Measurements from ENCODE around the gene KNSTRN. TPM values are rescaled to one million over a fixed set of nuclear protein-coding genes. Genes with fewer than 3 reads are reported as not detected.
A peak's percentile ranks its signal among the peaks of the same experiment; 100 is the strongest.

KNSTRN gene
- total and polyA plus RNA-seq, 2 experiments from 2014 or later: 67.9 to 80.4 TPM

GRCh38 chr15:40367371-40367685, 15.2 kb upstream of the KNSTRN start:
- Histone ChIP-seq H3K36me3 (ENCODE audit: insufficient read depth) (no peaks in the 10 kb centered on the region), H3K4me1 (ENCODE audit: insufficient read depth) (peaks cover 7% of the 10 kb centered on the region), H3F3A (replicated peaks; ENCODE audit: low read depth) (0 out of 2 replicates have a peak, but pooled peaks cover 3% of the 10 kb centered on the region), H3K4me3 (peak overlapping the region; percentile 51), H3K27me3 (ENCODE audit: insufficient read depth) (peaks cover 28% of the 10 kb centered on the region), H3K27ac (ENCODE audit: low read depth) (no peak overlapping the region), H3K9me2 (ENCODE audit: insufficient read depth) (no peaks in the 10 kb centered on the region), H3K4me2 (peak overlapping the region; percentile 81), H4K20me1 (replicated peaks; ENCODE audit: insufficient read depth) (no peaks in the 10 kb centered on the region), H3K79me2 (replicated peaks; ENCODE audit: insufficient read depth) (no peaks in the 10 kb centered on the region), H2AFZ (peak overlapping the region; percentile 96)
- TF ChIP-seq CREB1 (CRISPR knock-in tag; IDR thresholded peaks at IDR 0.05; ENCODE audit: low read depth): no peak
- peak overlapping the region; percentile 47; the same call in 2 of the 3 replicates for H3K4me3 Mint-ChIP-seq
- no peaks in the 10 kb centered on the region; the same call in 2 of the 3 replicates for H3K36me3 Mint-ChIP-seq (ENCODE audit: low read depth)
- H3K27ac Mint-ChIP-seq: no peak overlapping the region
- peaks cover 20% of the 10 kb centered on the region for H3K4me1 Mint-ChIP-seq
- DNase-seq (ENCODE audit: low spot score) (no peak), ATAC-seq (no peak)
- H3K9me3 Mint-ChIP-seq: peaks cover 2% of the 10 kb centered on the region; the same call in 1 of the 3 replicates
- H3K27me3 Mint-ChIP-seq (ENCODE audit: insufficient read depth, low read depth, poor library complexity): peaks cover 35% of the 10 kb centered on the region

GRCh38 chr15:40367686-40368611, 14.6 kb upstream of the KNSTRN start:
- TF ChIP-seq JUNB (IDR thresholded peaks at IDR 0.05; ENCODE audit: unreplicated experiment) (no peak), CREB1 (CRISPR knock-in tag; IDR thresholded peaks at IDR 0.05; ENCODE audit: low read depth) (peak; percentile 92), REST (IDR thresholded peaks at IDR 0.05; ENCODE audit: unreplicated experiment) (peak; percentile 19), EZH2 (IDR thresholded peaks at IDR 0.05; ENCODE audit: low read depth, unreplicated experiment) (no peak), CTCF (conservative IDR thresholded peaks at IDR 0.05; ENCODE audit: low read depth in 2 of 2) (peak; percentile 62 to 79), STAT1 (IDR thresholded peaks at IDR 0.05; ENCODE audit: unreplicated experiment) (no peak), POLR2AphosphoS5 (IDR thresholded peaks at IDR 0.05; ENCODE audit: low read depth) (no peak)
- Histone ChIP-seq H3K36me3 (ENCODE audit: insufficient read depth) (no peaks in the 10 kb centered on the region), H3K4me2 (peak overlapping the region; percentile 81), H4K20me1 (replicated peaks; ENCODE audit: insufficient read depth) (no peaks in the 10 kb centered on the region), H3K79me2 (replicated peaks; ENCODE audit: insufficient read depth) (no peaks in the 10 kb centered on the region), H3K4me3 (peak overlapping the region; percentile 51), H3K27ac (ENCODE audit: low read depth) (no peak overlapping the region), H2AFZ (peak overlapping the region; percentile 96), H3K9me2 (ENCODE audit: insufficient read depth) (no peaks in the 10 kb centered on the region), H3K4me1 (ENCODE audit: insufficient read depth) (peaks cover 14% of the 10 kb centered on the region), H3F3A (replicated peaks; ENCODE audit: low read depth) (0 out of 2 replicates have a peak, but pooled peaks cover 3% of the 10 kb centered on the region), H3K27me3 (ENCODE audit: insufficient read depth) (peaks cover 28% of the 10 kb centered on the region)
- ATAC-seq (peak; percentile 89), DNase-seq (ENCODE audit: low spot score) (peak; percentile 96)
- peaks cover 32% of the 10 kb centered on the region for H3K27me3 Mint-ChIP-seq (ENCODE audit: insufficient read depth, low read depth, poor library complexity)
- peaks cover 2% of the 10 kb centered on the region; the same call in 1 of the 3 replicates for H3K9me3 Mint-ChIP-seq
- H3K27ac Mint-ChIP-seq: no peak overlapping the region
- peak overlapping the region; percentile 47 for H3K4me3 Mint-ChIP-seq
- H3K36me3 Mint-ChIP-seq (ENCODE audit: low read depth): no peaks in the 10 kb centered on the region; the same call in 2 of the 3 replicates
- H3K4me1 Mint-ChIP-seq: peaks cover 26% of the 10 kb centered on the region

Measured in GM23338 (cell line).